ENCODE results near the gene OPN5.
"Not testable (repeated sequence)": the region's sequence is repeated elsewhere in the genome, so short reads cannot be mapped to it uniquely, and the experiment has no call there.

DNA sequence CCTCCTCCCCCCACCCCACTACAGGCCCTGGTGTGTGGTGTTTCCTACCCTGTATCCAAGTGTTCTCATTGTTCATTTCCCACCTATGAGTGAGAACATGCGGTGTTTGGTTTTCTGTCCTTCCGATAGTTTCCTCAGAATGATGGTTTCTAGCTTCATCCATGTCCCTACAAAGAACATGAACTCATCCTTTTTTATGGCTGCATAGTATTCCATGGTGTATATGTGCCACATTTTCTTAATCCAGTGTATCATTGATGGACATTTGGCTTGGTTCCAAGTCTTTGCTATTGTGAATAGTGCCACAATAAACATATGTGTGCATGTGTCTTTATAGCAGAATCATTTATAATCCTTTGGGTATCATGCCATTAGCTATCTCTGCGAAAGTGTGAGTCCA, 36.6 kb upstream of the OPN5 start:
- TF ChIP-seq, protein P1, sequence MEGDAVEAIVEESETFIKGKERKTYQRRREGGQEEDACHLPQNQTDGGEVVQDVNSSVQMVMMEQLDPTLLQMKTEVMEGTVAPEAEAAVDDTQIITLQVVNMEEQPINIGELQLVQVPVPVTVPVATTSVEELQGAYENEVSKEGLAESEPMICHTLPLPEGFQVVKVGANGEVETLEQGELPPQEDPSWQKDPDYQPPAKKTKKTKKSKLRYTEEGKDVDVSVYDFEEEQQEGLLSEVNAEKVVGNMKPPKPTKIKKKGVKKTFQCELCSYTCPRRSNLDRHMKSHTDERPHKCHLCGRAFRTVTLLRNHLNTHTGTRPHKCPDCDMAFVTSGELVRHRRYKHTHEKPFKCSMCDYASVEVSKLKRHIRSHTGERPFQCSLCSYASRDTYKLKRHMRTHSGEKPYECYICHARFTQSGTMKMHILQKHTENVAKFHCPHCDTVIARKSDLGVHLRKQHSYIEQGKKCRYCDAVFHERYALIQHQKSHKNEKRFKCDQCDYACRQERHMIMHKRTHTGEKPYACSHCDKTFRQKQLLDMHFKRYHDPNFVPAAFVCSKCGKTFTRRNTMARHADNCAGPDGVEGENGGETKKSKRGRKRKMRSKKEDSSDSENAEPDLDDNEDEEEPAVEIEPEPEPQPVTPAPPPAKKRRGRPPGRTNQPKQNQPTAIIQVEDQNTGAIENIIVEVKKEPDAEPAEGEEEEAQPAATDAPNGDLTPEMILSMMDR (IDR thresholded peaks at IDR 0.05; ENCODE audit: low read length): not testable (repeated sequence)
- not testable (repeated sequence) for TF ChIP-seq EZH2 (optimal IDR thresholded peaks at IDR 0.05; ENCODE audit: low read depth, low read length)

Data from MM.1S (cell line).